Stimulated activated CD8-positive, alpha-beta memory T cell treated with anti-CD3 and anti-CD28 coated beads, Interleukin-2, amount 100 ng/mL, for 48 hours (primary cell): ENCODE data around the gene DNAJA4.

Source experiments
- DNase-seq, 2 donors: peaks; one replicate each; pipeline ENCODE4 v3.0.0-alpha.2; 2020; ENCODE audit warnings: low read depth in 2 of 2

The DNAJA4 gene

GRCh38 chr15:78315686-78316282, 51.4 kb downstream of the DNAJA4 start:
- no peak for DNase-seq

GRCh38 chr15:78316283-78317083, 52.1 kb downstream of the DNAJA4 start:
- DNase-seq, result no peak

GRCh38 chr15:78317145-78317836, 52.9 kb downstream of the DNAJA4 start:
- DNase-seq, result no peak

- no peak for DNase-seq
Measured at GRCh38 chr15:78319588-78319987, 55.2 kb downstream of the DNAJA4 start.

- DNase-seq, result no peak
Measured at GRCh38 chr15:78320183-78320582, 55.8 kb downstream of the DNAJA4 start.

GRCh38 chr15:78321041-78321570, 56.7 kb downstream of the DNAJA4 start:
- DNase-seq, result no peak

GRCh38 chr15:78321786-78322185, 57.4 kb downstream of the DNAJA4 start:
- no peak for DNase-seq

DNA sequence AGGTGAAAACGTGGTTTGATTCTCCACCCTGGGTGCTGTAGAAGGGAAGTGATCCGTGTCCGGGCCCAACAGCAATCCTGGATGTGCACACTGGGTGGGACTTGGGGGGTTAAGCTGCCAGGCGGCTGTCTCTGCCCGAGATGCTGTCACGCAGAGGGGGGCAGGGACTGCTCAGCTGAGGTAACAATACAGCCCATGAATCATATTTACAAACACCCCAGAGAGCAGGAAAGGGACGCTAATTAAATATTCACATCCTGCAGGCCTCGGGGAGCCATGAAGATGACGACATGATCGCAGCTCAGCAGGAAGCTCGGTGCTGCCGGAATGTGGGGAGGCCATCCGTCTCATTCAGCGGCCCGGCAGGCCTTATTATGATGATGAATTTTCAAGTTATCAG, 57.9 kb downstream of the DNAJA4 start:
- DNase-seq, result no peak

DNA sequence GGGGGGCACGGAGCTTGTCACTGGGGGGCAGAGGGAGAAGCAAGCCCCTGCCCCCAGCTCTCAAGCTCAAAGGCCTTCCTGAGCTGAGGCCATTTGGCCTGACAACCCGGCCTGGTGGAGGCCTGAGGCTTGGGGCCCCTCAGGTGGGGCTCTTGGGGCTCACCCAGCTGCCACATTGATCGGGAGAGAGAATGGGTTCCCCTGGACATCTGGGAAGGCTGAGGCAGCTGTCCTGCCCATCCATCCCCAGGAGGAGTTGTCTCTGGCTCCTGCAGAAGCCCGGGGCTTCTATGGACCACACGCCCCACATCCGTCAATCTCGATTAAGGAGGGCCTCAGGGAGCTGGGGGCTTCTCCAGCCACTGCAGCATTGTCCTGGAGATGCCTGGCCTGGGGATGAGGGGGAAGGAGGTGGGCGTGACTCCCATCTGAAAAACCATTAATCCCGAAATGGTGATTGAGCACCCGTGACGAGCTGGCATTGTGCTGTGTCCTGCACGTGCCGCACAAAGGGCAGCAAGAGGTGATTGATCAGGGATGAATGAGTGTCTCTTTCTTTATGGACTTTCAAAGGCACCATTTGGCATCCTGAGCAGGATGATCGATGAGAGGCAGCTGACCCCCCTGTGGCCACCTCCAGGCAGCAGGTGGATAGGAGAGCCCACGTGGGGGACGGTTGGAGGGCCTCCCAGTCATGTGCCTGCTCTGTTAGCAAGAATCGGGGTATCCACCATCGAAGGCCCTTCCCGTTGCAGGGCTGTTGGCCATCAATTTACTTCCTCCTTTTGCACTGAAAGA, 58.6 kb downstream of the DNAJA4 start:
- DNase-seq, result no peak

GRCh38 chr15:78323693-78324092, 59.3 kb downstream of the DNAJA4 start:
- no peak for DNase-seq

GRCh38 chr15:78324144-78324543, 59.8 kb downstream of the DNAJA4 start:
- DNase-seq, result no peak

DNA sequence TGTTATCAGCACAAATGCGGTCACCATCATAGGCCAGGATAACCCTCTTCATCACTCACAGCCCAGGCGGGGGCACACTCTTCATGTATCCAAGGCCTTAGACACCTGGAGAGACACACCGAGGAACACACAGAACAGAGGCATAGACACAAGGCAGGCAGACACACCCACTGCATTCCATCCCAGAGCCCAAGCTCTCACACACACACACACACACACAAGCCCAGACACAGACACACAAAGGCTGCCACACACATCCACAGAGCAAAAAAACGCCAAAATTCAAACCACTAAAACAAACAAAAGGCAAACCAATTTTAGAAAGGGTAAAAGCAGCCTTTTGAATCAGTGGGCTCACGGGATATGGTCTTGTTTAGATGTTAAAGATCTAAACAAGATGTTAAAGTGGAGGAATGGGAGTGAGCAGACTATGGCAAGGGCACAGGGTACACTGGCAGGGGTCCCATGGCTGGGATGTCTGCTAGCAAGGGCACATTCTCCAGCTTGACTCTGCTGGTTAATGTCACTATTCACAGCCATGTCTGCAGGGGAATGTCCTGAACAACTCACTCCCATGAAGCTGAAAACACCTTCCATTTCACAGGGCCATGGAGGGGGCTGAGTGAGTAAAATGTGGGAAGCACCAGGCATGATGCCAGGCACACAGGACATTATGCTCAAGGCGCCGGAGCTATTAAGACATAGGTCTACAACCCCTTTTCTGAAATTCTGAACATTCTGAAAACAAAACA, 60.9 kb downstream of the DNAJA4 start:
- DNase-seq, result no peak

GRCh38 chr15:78327466-78327865, 63.1 kb downstream of the DNAJA4 start:
- no peak for DNase-seq

GRCh38 chr15:78329625-78330024, 65.3 kb downstream of the DNAJA4 start:
- no peak for DNase-seq
